Measurements from ENCODE around the gene HIRA. TPM values are rescaled to one million over a fixed set of nuclear protein-coding genes. Genes with fewer than 3 reads are reported as not detected.

Gene HIRA
- total and polyA plus RNA-seq, 11 donors: 3.7 to 25.4 (median 17.3) TPM

- Histone ChIP-seq H3K27ac (no peak overlapping the region), H3K36me3 (no peaks in the 10 kb centered on the region), H3K4me1 (peaks cover 0 to 70% (median 32%) of the 10 kb centered on the region in 12 donors), H3K27me3 (no peaks in the 10 kb centered on the region), H3K9me3 (no peaks in the 10 kb centered on the region), H3K4me3 (peak overlapping the region in 3 of 12 donors; percentile 21 to 100 (median 98))
- WGBS, 4 donors: 87 to 89% (median 88%) methylated on average over 5 of the region's 5 CpGs
- TF ChIP-seq CTCF (IDR thresholded peaks at IDR 0.05) (no peak), POLR2A (IDR thresholded peaks at IDR 0.05) (no peak)
- intact Hi-C loops (cut with DNase I): loop anchor here in 6 of 10 donors (2.0 to 10.0 kb wide), 9 partner anchors 71 to 425 kb away; partner anchors contain the start of genes CDC45 (in 5 of the 6), UFD1 (in 5 of the 6), C22orf39 (in 1 of the 6) and HIRA (in 1 of the 6)
- ATAC-seq (no peak), DNase-seq (no peak)
Observed at GRCh38 chr22:19289475-19290161, 141.9 kb downstream of the HIRA start.

GRCh38 chr22:19287889-19288288, 143.6 kb downstream of the HIRA start:
- DNase-seq (no peak), ATAC-seq (no peak)
- Histone ChIP-seq H3K27me3 (no peaks in the 10 kb centered on the region), H3K36me3 (no peaks in the 10 kb centered on the region), H3K4me1 (peaks cover 0 to 77% (median 34%) of the 10 kb centered on the region in 12 donors), H3K9me3 (no peaks in the 10 kb centered on the region), H3K27ac (peak overlapping the region in 1 of 12 donors; percentile 85), H3K4me3 (no peak overlapping the region)
- intact Hi-C loops (cut with DNase I): loop anchor here in 2 of 10 donors (5.0 kb wide), 2 partner anchors 71 to 111 kb away; partner anchors contain the start of gene SLC25A1 (in 1 of the 2)
- no peak for TF ChIP-seq CTCF (IDR thresholded peaks at IDR 0.05)
- TF ChIP-seq POLR2A (IDR thresholded peaks at IDR 0.05): no peak
- WGBS, 4 donors: 77 to 88% (median 82%) methylated on average over 4 of the region's 4 CpGs

GRCh38 chr22:19287076-19287707, 144.3 kb downstream of the HIRA start:
- Histone ChIP-seq H3K4me3 (no peak overlapping the region), H3K27ac (peak overlapping the region in 2 of 12 donors; percentile 24 to 85), H3K36me3 (no peaks in the 10 kb centered on the region), H3K27me3 (no peaks in the 10 kb centered on the region), H3K9me3 (no peaks in the 10 kb centered on the region), H3K4me1 (peaks cover 0 to 70% (median 29%) of the 10 kb centered on the region in 12 donors)
- TF ChIP-seq POLR2A (IDR thresholded peaks at IDR 0.05) (no peak), CTCF (IDR thresholded peaks at IDR 0.05) (no peak)
- intact Hi-C loops (cut with DNase I): loop anchor here in 2 of 10 donors (5.0 kb wide), 2 partner anchors 70 to 110 kb away; partner anchors contain the start of gene SLC25A1 (in 1 of the 2)
- 52 to 72% (median 59%) methylated on average over 5 of the region's 5 CpGs for WGBS, 4 donors
- ATAC-seq: no peak
- DNase-seq: no peak

DNA sequence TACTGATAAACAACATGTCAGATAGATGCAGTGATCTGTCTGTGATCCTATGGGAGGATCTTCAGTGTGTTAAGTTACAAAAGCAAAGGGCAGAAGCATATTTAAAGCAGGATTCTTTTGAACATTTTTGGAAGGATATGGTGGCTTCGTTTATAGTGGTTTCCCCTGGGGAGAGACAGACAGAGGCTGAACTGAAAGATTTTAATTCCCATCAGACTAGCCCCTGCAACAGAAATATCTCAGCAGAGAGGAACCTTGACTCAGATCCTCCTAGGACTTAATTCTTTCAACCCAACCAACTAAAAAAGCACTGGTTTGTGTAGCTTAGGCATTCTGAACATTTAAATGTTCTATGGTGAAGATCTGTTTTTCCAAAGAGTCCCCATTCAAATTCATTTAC, 145.7 kb downstream of the HIRA start:
- H3K4me3 ChIP-seq: no peak overlapping the region
- intact Hi-C loops (cut with DNase I): loop anchor here in 2 of 10 donors (5.0 kb wide), 2 partner anchors 69 to 109 kb away; partner anchors contain the start of gene SLC25A1 (in 1 of the 2)
- H3K27me3 ChIP-seq: no peaks in the 10 kb centered on the region
- H3K4me1 ChIP-seq: peaks cover 0 to 65% (median 26%) of the 10 kb centered on the region in 12 donors
- 38 to 51% (median 45%) methylated on average over 1 of the region's 1 CpG for WGBS, 4 donors
- peak overlapping the region in 8 of 12 donors; percentile 2 to 85 (median 53) for H3K27ac ChIP-seq
- H3K36me3 ChIP-seq: no peaks in the 10 kb centered on the region
- DNase-seq (no peak), ATAC-seq (peak in 1 of 4 donors; percentile 19)
- TF ChIP-seq POLR2A (IDR thresholded peaks at IDR 0.05) (no peak), CTCF (IDR thresholded peaks at IDR 0.05) (no peak)
- no peaks in the 10 kb centered on the region for H3K9me3 ChIP-seq
